Stimulated activated CD8-positive, alpha-beta memory T cell treated with anti-CD3 and anti-CD28 coated beads, Interleukin-7, amount 100 ng/mL, for 48 hours (primary cell): ENCODE results near the gene ASTN2.

ENCODE experiments used
- DNase-seq, 2 donors: peaks; one replicate each; pipeline ENCODE4 v3.0.0-alpha.2; 2020; ENCODE audit warnings: low read depth in 1 of 2; ENCODE audit errors: extremely low read depth in 1 of 2

Gene ASTN2

GRCh38 chr9:116984111-116984510 is 430.7 kb downstream of the ASTN2 start:
- no peak for DNase-seq

- DNase-seq, result no peak
These were observed 434.2 kb downstream of the ASTN2 start for GRCh38 chr9:116980582-116981120.

- DNase-seq, result no peak
These were observed 435.4 kb downstream of the ASTN2 start for GRCh38 chr9:116979456-116979855.

GRCh38 chr9:116978155-116978554 is 436.7 kb downstream of the ASTN2 start:
- DNase-seq, result no peak

GRCh38 chr9:116975126-116975525 is 439.7 kb downstream of the ASTN2 start:
- DNase-seq, result no peak

GRCh38 chr9:116966199-116966598 is 448.7 kb downstream of the ASTN2 start:
- DNase-seq, result no peak

- no peak for DNase-seq
These were observed 450.6 kb downstream of the ASTN2 start for GRCh38 chr9:116964258-116964657.

GRCh38 chr9:116959809-116960208 is 455.0 kb downstream of the ASTN2 start:
- DNase-seq, result no peak

- DNase-seq, result no peak
These were observed 456.0 kb downstream of the ASTN2 start for GRCh38 chr9:116958881-116959280.

- DNase-seq, result no peak
These were observed 460.1 kb downstream of the ASTN2 start for GRCh38 chr9:116954731-116955130.

- DNase-seq, result no peak
These were observed 461.6 kb downstream of the ASTN2 start for GRCh38 chr9:116953271-116953670.

GRCh38 chr9:116952436-116952810 is 462.4 kb downstream of the ASTN2 start:
- DNase-seq, result no peak

GRCh38 chr9:116951588-116952435 is 463.0 kb downstream of the ASTN2 start:
- no peak for DNase-seq

- DNase-seq, result no peak
These were observed 469.0 kb downstream of the ASTN2 start for GRCh38 chr9:116945817-116946216.

- no peak for DNase-seq
These were observed 469.9 kb downstream of the ASTN2 start for GRCh38 chr9:116944714-116945534.

- no peak for DNase-seq
These were observed 470.9 kb downstream of the ASTN2 start for GRCh38 chr9:116943970-116944369.

- no peak for DNase-seq
These were observed 472.2 kb downstream of the ASTN2 start for GRCh38 chr9:116942593-116943061.

- DNase-seq, result no peak
These were observed 473.6 kb downstream of the ASTN2 start for GRCh38 chr9:116941266-116941665.

GRCh38 chr9:116940614-116941215 is 474.1 kb downstream of the ASTN2 start:
- DNase-seq, result no peak

- no peak for DNase-seq
These were observed 475.2 kb downstream of the ASTN2 start for GRCh38 chr9:116939614-116940013.

GRCh38 chr9:116939161-116939560 is 475.7 kb downstream of the ASTN2 start:
- DNase-seq, result no peak
